Upper lobe of right lung (tissue), 1 donor: Measurements from ENCODE around the gene DDX6. TPM values are rescaled to one million over a fixed set of nuclear protein-coding genes. Genes with fewer than 3 reads are reported as not detected.
"Not testable (repeated sequence)": the region's sequence is repeated elsewhere in the genome, so short reads cannot be mapped to it uniquely, and the experiment has no call there.

Experiments
- ATAC-seq: fragments of 200-7000 bp; cut with Tn5 transposase; one replicate; pipeline ENCODE4 v1.9.1; 2020; ENCODE audit warnings: mild to moderate bottlenecking, moderate library complexity
- DNase-seq: peaks from one replicate; pipeline ENCODE4 v3.0.0-alpha.2; 2020
- H3K27ac ChIP-seq: fragments of 200-600 bp; one replicate; pipeline ENCODE4 v1.8.0; 2022
- H3K27me3 ChIP-seq: fragments of 200-600 bp; one replicate; pipeline ENCODE4 v1.8.0; 2022; ENCODE audit warnings: mild to moderate bottlenecking
- H3K36me3 ChIP-seq: fragments of 200-600 bp; one replicate; pipeline ENCODE4 v1.8.0; 2022
- H3K4me1 ChIP-seq: fragments of 200-600 bp; one replicate; pipeline ENCODE4 v1.8.0; 2022
- H3K4me3 ChIP-seq: fragments of 200-600 bp; one replicate; pipeline ENCODE4 v1.8.0; 2022; ENCODE audit warnings: mild to moderate bottlenecking
- H3K9me3 ChIP-seq: fragments of 200-600 bp; one replicate; pipeline ENCODE4 v1.8.0; 2022
- intact Hi-C: fragments of 100-400 bp; cut with DNase I; formaldehyde crosslinking; loops from one replicate; pipeline ENCODE4 v1.11.0; 2022
- total RNA-seq: library from RNA; stranded (reverse); fragmentation: NEBNext Ultra II Directional; extraction: Animal tissue kit (Norgen Biotek cat#: 25700); gene quantifications from one replicate; pipeline ENCODE4 v1.2.1, GENCODE V29; 2021
- TF ChIP-seq, protein P1 (sequence below): fragments of 200-600 bp; IDR thresholded peaks from one replicate; pipeline ENCODE4 v1.8.0; 2022; ENCODE audit warnings: antibody characterized with exemption
- donor health status: DM: no; HTN: yes; CAD: no; lungs with severe emphysema.

The DDX6 gene
- total RNA-seq, 1 donor from 2014 or later, result 115 TPM

DNA sequence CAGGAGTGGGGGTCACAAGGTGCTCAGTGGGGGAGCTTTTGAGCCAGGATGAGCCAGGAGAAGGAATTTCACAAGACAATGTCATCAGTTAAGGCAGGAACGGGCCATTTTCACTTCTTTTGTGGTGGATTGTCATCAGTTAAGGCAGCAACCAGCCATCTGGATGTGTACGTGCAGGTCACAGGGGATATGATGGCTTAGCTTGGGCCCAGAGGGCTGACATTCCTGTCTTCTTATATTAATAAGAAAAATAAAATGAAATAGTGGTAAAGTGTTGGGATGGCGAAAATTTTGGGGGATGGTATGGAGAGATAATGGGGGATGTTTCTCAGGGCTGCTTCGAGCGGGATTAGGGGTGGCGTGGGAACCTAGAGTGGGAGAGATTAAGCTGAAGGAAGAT is 73.7 kb downstream of the DDX6 start:
- H3K27me3 ChIP-seq, ATAC-seq, intact Hi-C loops, H3K27ac ChIP-seq, DNase-seq, H3K4me3 ChIP-seq, H3K9me3 ChIP-seq, H3K36me3 ChIP-seq: not testable (repeated sequence)
- peaks cover 11% of the 10 kb centered on the region for H3K4me1 ChIP-seq

DNA sequence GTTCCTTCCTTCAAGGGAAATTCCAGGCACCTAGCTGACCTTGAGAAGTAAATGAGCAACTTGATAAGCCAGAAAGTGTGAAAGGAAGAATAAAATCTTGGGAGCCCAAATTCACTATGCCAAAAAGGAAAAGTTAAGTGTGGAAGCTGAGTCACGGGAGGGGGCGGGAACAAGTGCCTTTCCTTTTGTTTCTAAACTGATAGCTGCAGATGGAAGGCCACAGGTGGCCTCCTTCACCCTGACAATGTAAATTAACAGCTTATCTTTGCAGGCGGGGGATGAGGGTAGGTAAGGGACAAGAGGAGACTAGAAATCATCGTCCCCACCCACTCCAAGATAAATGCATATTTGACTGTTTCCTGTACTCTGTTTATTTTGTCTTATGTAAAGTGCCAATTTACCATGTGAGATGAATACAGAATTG is 75.1 kb downstream of the DDX6 start:
- Histone ChIP-seq H3K36me3 (no peaks in the 10 kb centered on the region), H3K4me1 (peaks cover 11% of the 10 kb centered on the region), H3K27ac (peak overlapping the region; percentile 47), H3K4me3 (no peak overlapping the region), H3K27me3 (no peaks in the 10 kb centered on the region), H3K9me3 (no peaks in the 10 kb centered on the region)
- DNase-seq, result no peak
- intact Hi-C loops, result no loop called here
- TF ChIP-seq, protein P1, sequence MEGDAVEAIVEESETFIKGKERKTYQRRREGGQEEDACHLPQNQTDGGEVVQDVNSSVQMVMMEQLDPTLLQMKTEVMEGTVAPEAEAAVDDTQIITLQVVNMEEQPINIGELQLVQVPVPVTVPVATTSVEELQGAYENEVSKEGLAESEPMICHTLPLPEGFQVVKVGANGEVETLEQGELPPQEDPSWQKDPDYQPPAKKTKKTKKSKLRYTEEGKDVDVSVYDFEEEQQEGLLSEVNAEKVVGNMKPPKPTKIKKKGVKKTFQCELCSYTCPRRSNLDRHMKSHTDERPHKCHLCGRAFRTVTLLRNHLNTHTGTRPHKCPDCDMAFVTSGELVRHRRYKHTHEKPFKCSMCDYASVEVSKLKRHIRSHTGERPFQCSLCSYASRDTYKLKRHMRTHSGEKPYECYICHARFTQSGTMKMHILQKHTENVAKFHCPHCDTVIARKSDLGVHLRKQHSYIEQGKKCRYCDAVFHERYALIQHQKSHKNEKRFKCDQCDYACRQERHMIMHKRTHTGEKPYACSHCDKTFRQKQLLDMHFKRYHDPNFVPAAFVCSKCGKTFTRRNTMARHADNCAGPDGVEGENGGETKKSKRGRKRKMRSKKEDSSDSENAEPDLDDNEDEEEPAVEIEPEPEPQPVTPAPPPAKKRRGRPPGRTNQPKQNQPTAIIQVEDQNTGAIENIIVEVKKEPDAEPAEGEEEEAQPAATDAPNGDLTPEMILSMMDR, result no peak
- ATAC-seq, result no peak

DNA sequence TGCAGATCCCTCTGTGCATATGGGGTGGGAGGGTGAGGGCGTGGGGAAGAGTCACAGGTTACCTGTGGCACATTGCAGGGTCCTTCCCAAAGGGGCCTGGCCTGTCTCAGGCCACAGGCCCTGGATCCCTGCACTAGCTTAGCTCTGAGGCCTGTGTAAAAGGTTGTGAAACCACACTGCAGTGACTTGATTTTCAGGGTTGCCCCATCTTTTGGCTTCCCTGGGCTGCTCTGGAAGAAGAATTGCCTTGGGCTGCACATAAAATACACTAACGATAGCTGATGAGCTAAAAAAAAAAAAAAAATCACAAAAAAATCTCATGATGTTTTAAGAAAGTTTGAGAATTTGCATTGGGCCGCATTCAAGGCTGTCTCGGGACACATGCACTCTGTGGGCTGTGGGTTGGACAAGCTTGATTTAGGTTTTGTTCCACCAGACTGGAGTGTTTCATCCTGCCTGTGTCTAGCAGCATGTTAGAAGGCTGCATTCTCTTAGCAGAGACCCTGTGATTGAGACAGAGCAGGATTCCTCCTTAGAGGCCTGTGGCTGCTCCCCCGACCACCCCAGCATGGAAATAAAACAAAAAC is 75.6 kb downstream of the DDX6 start:
- Histone ChIP-seq H3K4me3 (no peak overlapping the region), H3K4me1 (peaks cover 11% of the 10 kb centered on the region), H3K36me3 (no peaks in the 10 kb centered on the region), H3K27me3 (no peaks in the 10 kb centered on the region), H3K9me3 (no peaks in the 10 kb centered on the region), H3K27ac (peak overlapping the region; percentile 47)
- TF ChIP-seq, protein P1, result no peak
- DNase-seq (no peak), ATAC-seq (peak; percentile 67)
- intact Hi-C loops, result no loop called here

DNA sequence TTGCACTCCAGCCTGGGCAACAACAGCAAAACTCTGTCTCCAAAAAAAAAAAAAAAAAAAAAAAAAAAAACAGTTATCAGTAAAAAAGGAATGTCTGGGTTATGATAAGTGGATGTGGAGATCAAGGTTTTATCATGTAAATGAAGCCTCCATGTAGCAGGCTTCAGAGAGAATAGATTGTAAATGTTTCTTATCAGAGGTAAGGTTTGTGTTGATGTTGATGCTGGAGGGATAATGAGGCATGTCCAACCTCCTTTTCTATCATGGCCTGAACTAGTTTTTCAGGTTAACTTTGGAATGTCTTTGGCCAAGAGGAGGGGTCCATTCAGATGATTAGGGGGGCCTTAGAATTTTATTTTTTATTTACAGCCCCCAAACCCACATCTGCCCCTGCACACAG is 76.1 kb downstream of the DDX6 start:
- Histone ChIP-seq H3K27me3 (no peaks in the 10 kb centered on the region), H3K4me3 (no peak overlapping the region), H3K27ac (no peak overlapping the region), H3K36me3 (no peaks in the 10 kb centered on the region), H3K4me1 (peaks cover 11% of the 10 kb centered on the region), H3K9me3 (no peaks in the 10 kb centered on the region)
- intact Hi-C loops, result no loop called here
- TF ChIP-seq, protein P1, result no peak
- no peak for ATAC-seq
- DNase-seq, result no peak

DNA sequence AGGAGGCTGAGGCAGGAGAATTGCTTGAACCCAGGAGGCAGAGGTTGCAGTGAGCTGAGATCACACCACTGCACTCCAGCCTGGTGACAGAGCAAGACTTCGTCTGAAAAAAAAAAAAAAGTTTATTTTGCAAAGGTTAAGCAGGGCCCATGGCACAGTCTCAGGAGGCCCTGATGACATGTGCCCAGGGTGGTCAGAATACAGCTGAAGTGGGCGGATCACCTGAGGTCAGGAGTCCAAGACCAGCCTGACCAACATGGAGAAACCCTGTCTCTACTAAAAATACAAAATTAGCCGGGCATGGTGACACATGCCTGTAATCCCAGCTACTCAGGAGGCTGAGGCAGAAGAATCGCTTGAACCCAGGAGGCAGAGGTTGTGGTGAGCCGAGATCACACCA is 76.5 kb downstream of the DDX6 start:
- H3K27me3 ChIP-seq, H3K9me3 ChIP-seq, intact Hi-C loops, DNase-seq, ATAC-seq, H3K27ac ChIP-seq, H3K36me3 ChIP-seq, H3K4me3 ChIP-seq: not testable (repeated sequence)
- peaks cover 11% of the 10 kb centered on the region for H3K4me1 ChIP-seq

DNA sequence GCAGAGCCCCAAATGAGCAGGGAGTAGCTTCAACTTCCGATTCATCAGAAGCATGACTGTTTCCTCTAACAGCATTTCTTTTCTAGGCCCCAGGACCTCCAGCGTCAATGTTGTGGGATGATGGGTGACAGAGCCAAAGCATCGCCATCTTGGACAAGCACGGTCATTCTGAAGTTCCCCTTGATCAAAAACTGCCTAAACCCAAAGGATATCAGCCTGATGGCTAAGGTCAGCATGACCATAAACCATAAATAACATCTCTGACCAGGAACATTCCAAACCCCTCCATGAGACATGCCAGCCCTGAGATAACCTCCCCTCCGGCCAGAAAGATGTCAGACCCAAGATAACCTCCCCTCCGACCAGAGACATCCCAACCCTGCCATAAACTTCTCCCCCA is 82.7 kb downstream of the DDX6 start:
- TF ChIP-seq, protein P1, result no peak
- no peak for DNase-seq
- Histone ChIP-seq H3K36me3 (no peaks in the 10 kb centered on the region), H3K4me3 (no peak overlapping the region), H3K4me1 (no peaks in the 10 kb centered on the region), H3K27ac (no peak overlapping the region), H3K27me3 (no peaks in the 10 kb centered on the region), H3K9me3 (no peaks in the 10 kb centered on the region)
- intact Hi-C loops, result no loop called here
- no peak for ATAC-seq

DNA sequence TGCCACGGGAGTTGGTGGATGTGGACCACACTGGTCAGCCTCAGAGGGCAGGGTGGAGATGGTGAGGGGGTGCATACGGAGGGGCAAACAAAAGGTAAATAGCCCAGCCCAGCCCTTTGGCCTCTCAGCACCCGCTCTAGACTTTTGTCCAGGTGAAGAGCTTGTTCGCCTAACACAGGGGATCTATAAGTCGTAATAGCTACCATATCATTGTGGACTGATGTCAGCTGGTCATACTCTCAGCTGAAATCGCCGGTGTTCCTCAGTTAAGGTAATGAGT is 84.5 kb downstream of the DDX6 start:
- H3K36me3 ChIP-seq, result no peaks in the 10 kb centered on the region
- intact Hi-C loops, result no loop called here
- DNase-seq (no peak), ATAC-seq (no peak)
- no peaks in the 10 kb centered on the region for H3K9me3 ChIP-seq
- no peak overlapping the region for H3K4me3 ChIP-seq
- TF ChIP-seq, protein P1, result no peak
- H3K27me3 ChIP-seq, result no peaks in the 10 kb centered on the region
- H3K4me1 ChIP-seq, result no peaks in the 10 kb centered on the region
- no peak overlapping the region for H3K27ac ChIP-seq
